GM19043 (cell line): ENCODE results near the gene CPO.

Experiments
- ATAC-seq: cut with Tn5 transposase; IDR thresholded peaks from one replicate; pipeline ENCODE4 v1.9.1; 2021; ENCODE audit warnings: low read depth; ENCODE audit not compliant: unreplicated experiment

The CPO gene

GRCh38 chr2:207012461-207012860 lies 73.1 kb downstream of the CPO start:
- no peak for ATAC-seq

- ATAC-seq, result no peak
Measured at GRCh38 chr2:207014424-207014823, 75.1 kb downstream of the CPO start.

- no peak for ATAC-seq
Measured at GRCh38 chr2:207015901-207016300, 76.6 kb downstream of the CPO start.
